HEK293 (cell line): ENCODE measurements around the gene LRP1B.

Experiments used
- CTCF ChIA-PET: fragments of 350-600 bp; formaldehyde crosslinking; extraction: SDS; loops from one replicate; lab custom pipeline; 2021; ENCODE audit warnings: antibody characterized with exemption; lab: Yijun Ruan, JAX
- POLR2A ChIA-PET: fragments of 300-600 bp; formaldehyde crosslinking; extraction: SDS; loops from one replicate; lab custom pipeline; 2020; ENCODE audit warnings: antibody characterized with exemption, inconsistent platforms; lab: Yijun Ruan, JAX
- H3K27ac ChIP-seq: fragments of 200-500 bp; sonication (Bioruptor generic); 2 replicates; pipeline ENCODE4 v1.5.1; 2014; ENCODE audit warnings: low read depth, low read length, control low read depth, inconsistent platforms; ENCODE audit errors: extremely low read depth
- H3K36me3 ChIP-seq, 2 experiments: fragments of 200-500 bp in 1 of 2; sonication (Bioruptor generic) in 1 of 2; 1 replicate in 1 of 2; 2 replicates in 1 of 2; pipeline ENCODE4 v1.5.1; 2014 to 2017; ENCODE audit warnings: inconsistent platforms in 2 of 2, low read length in 2 of 2; ENCODE audit not compliant: control insufficient read depth in 2 of 2, insufficient read depth in 1 of 2
- H3K4me1 ChIP-seq: fragments of 200-500 bp; sonication (Bioruptor generic); 2 replicates; pipeline ENCODE4 v1.5.1; 2014; ENCODE audit warnings: mild to moderate bottlenecking, low read length, inconsistent platforms; ENCODE audit not compliant: control insufficient read depth, insufficient read depth
- H3K4me3 ChIP-seq: 2 replicates; pipeline ENCODE4 v1.5.1; 2011; ENCODE audit warnings: low read depth, mild to moderate bottlenecking, control low read depth, low read length, moderate library complexity
- H3K9me3 ChIP-seq: fragments of 200-500 bp; sonication (Bioruptor generic); 2 replicates; pipeline ENCODE4 v1.5.1; 2014; ENCODE audit warnings: low read depth, low read length, inconsistent platforms; ENCODE audit not compliant: control insufficient read depth, insufficient read depth
- ATF2 ChIP-seq: fragments of 450-650 bp; formaldehyde crosslinking; IDR thresholded peaks from 2 replicates; pipeline ENCODE4 v1.5.1; 2016; ENCODE audit warnings: missing biosample characterization, missing genetic modification characterization, low read depth
- BCL11A ChIP-seq: fragments of 450-650 bp; formaldehyde crosslinking; IDR thresholded peaks from 2 replicates; pipeline ENCODE4 v1.5.1; 2016; ENCODE audit warnings: low read depth, missing biosample characterization, missing genetic modification characterization
- ELK4 ChIP-seq: IDR thresholded peaks from 2 replicates; pipeline ENCODE4 v1.6.1; 2011; ENCODE audit warnings: mild to moderate bottlenecking, low read depth, low read length, borderline replicate concordance
- GLI4 ChIP-seq: fragments of 450-650 bp; formaldehyde crosslinking; IDR thresholded peaks from 2 replicates; pipeline ENCODE4 v1.5.1; 2016; ENCODE audit warnings: missing biosample characterization, missing genetic modification characterization
- GLIS1 ChIP-seq: fragments of 450-650 bp; formaldehyde crosslinking; IDR thresholded peaks from 2 replicates; pipeline ENCODE4 v1.5.1; 2016; ENCODE audit warnings: missing biosample characterization, missing genetic modification characterization
- KLF1 ChIP-seq: fragments of 450-650 bp; formaldehyde crosslinking; IDR thresholded peaks from 2 replicates; pipeline ENCODE4 v1.5.1; 2016; ENCODE audit warnings: missing biosample characterization, missing genetic modification characterization
- SCRT2 ChIP-seq: fragments of 450-650 bp; formaldehyde crosslinking; IDR thresholded peaks from 2 replicates; pipeline ENCODE4 v1.5.1; 2016; ENCODE audit warnings: missing biosample characterization, missing genetic modification characterization
- TSHZ1 ChIP-seq: fragments of 450-650 bp; formaldehyde crosslinking; IDR thresholded peaks from 2 replicates; pipeline ENCODE4 v1.5.1; 2016; ENCODE audit warnings: missing biosample characterization, missing genetic modification characterization, borderline replicate concordance
- ZIC2 ChIP-seq: fragments of 450-650 bp; formaldehyde crosslinking; IDR thresholded peaks from 2 replicates; pipeline ENCODE4 v1.5.1; 2016; ENCODE audit warnings: missing biosample characterization, missing genetic modification characterization
- ZNF157 ChIP-seq: fragments of 450-650 bp; formaldehyde crosslinking; IDR thresholded peaks from 2 replicates; pipeline ENCODE4 v1.5.1; 2016; ENCODE audit warnings: missing biosample characterization, missing genetic modification characterization
- ZNF16 ChIP-seq: fragments of 450-650 bp; formaldehyde crosslinking; IDR thresholded peaks from 2 replicates; pipeline ENCODE4 v1.5.1; 2016; ENCODE audit warnings: low read depth, missing biosample characterization, missing genetic modification characterization
- ZNF202 ChIP-seq: fragments of 450-650 bp; formaldehyde crosslinking; IDR thresholded peaks from 2 replicates; pipeline ENCODE4 v1.5.1; 2016; ENCODE audit warnings: missing biosample characterization, missing genetic modification characterization, borderline replicate concordance
- ZNF221 ChIP-seq: fragments of 450-650 bp; formaldehyde crosslinking; IDR thresholded peaks from 2 replicates; pipeline ENCODE4 v1.5.1; 2017; ENCODE audit warnings: missing biosample characterization, missing genetic modification characterization, borderline replicate concordance
- ZNF398 ChIP-seq: fragments of 450-650 bp; formaldehyde crosslinking; IDR thresholded peaks from 2 replicates; pipeline ENCODE4 v1.5.1; 2017; ENCODE audit warnings: missing biosample characterization, missing genetic modification characterization
- ZNF488 ChIP-seq: fragments of 450-650 bp; formaldehyde crosslinking; IDR thresholded peaks from 2 replicates; pipeline ENCODE4 v1.5.1; 2016; ENCODE audit warnings: missing biosample characterization, missing genetic modification characterization
- ZNF580 ChIP-seq: fragments of 450-650 bp; formaldehyde crosslinking; IDR thresholded peaks from 2 replicates; pipeline ENCODE4 v1.5.1; 2016; ENCODE audit warnings: missing biosample characterization, missing genetic modification characterization
- ZNF777 ChIP-seq: fragments of 450-650 bp; formaldehyde crosslinking; IDR thresholded peaks from 2 replicates; pipeline ENCODE4 v1.5.1; 2017; ENCODE audit warnings: missing biosample characterization, missing genetic modification characterization, borderline replicate concordance
- ZSCAN30 ChIP-seq: fragments of 450-650 bp; IDR thresholded peaks from 2 replicates; pipeline ENCODE4 v1.5.1; 2018; ENCODE audit warnings: missing biosample characterization, mild to moderate bottlenecking, missing genetic modification characterization, moderate library complexity

Gene LRP1B

GRCh38 chr2:141899740-141900139 is 231.1 kb downstream of the LRP1B start (continued):
- TF ChIP-seq ZIC2 (tag by site-specific recombination) = peak; percentile 81
- TF ChIP-seq GLIS1 (tag by site-specific recombination) = peak; percentile 76

- POLR2A ChIA-PET = no interaction called here
- TF ChIP-seq ELK4 (no peak), ZNF488 (tag by site-specific recombination) (no peak), SCRT2 (no peak), ZNF16 (tag by site-specific recombination) (no peak), ZNF221 (no peak), ZNF157 (tag by site-specific recombination) (no peak), TSHZ1 (tag by site-specific recombination) (no peak), BCL11A (tag by site-specific recombination) (no peak), ZSCAN30 (no peak), ZNF398 (tag by site-specific recombination) (no peak)
- TF ChIP-seq, all 188 proteins: peak for 0
- Histone ChIP-seq H3K36me3 (no peaks in the 10 kb centered on the region), H3K27ac (no peak overlapping the region), H3K4me1 (no peaks in the 10 kb centered on the region), H3K9me3 (no peaks in the 10 kb centered on the region), H3K4me3 (no peak overlapping the region)
- CTCF ChIA-PET = no interaction called here
Measured at GRCh38 chr2:141889788-141890187, 241.0 kb downstream of the LRP1B start.

- ChIA-PET POLR2A (no interaction called here), CTCF (no interaction called here)
- Histone ChIP-seq H3K27ac (no peak overlapping the region), H3K4me1 (no peaks in the 10 kb centered on the region), H3K9me3 (no peaks in the 10 kb centered on the region), H3K36me3 (no peaks in the 10 kb centered on the region), H3K4me3 (no peak overlapping the region)
- TF ChIP-seq ZNF777 (tag by site-specific recombination) = no peak
- no peak for TF ChIP-seq GLI4 (tag by site-specific recombination)
- TF ChIP-seq ZNF580 (tag by site-specific recombination) = no peak
- no peak for TF ChIP-seq ZNF398 (tag by site-specific recombination)
- TF ChIP-seq ATF2 = no peak
- no peak for TF ChIP-seq ZNF202
- no peak for TF ChIP-seq KLF1
Measured at GRCh38 chr2:141888987-141889555, 241.7 kb downstream of the LRP1B start.
